Stimulated activated naive CD8-positive, alpha-beta T cell treated with anti-CD3 and anti-CD28 coated beads, Interleukin-15, amount 100 ng/mL, for 72 hours (primary cell): ENCODE data around the gene SMTN.
"Not testable (repeated sequence)": the region's sequence is repeated elsewhere in the genome, so short reads cannot be mapped to it uniquely, and the experiment has no call there.

ENCODE experiments used
- ATAC-seq: fragments of 150-1000 bp; cut with Tn5 transposase; 2 replicates; pipeline ENCODE4 v1.10.0; 2021; ENCODE audit warnings: mild to moderate bottlenecking, moderate library complexity
- DNase-seq, 2 donors: peaks; one replicate each; pipeline ENCODE4 v3.0.0; 2021 to 2022
- H3K27ac Mint-ChIP-seq, 2 donors: one replicate each; pipeline ENCODE4 v1.8.0; 2022; ENCODE audit warnings: mild to moderate bottlenecking in 2 of 2, mixed read lengths in 2 of 2, moderate library complexity in 2 of 2
- H3K27me3 Mint-ChIP-seq: one replicate; pipeline ENCODE4 v1.8.0; 2022; ENCODE audit warnings: mixed read lengths
- H3K4me1 Mint-ChIP-seq: one replicate; pipeline ENCODE4 v1.8.0; 2022; ENCODE audit warnings: mild to moderate bottlenecking, mixed read lengths
- H3K4me3 Mint-ChIP-seq, 2 donors: one replicate each; pipeline ENCODE4 v1.8.0; 2022; ENCODE audit warnings: mild to moderate bottlenecking in 2 of 2, mixed read lengths in 2 of 2, moderate library complexity in 1 of 2
- H3K9me3 Mint-ChIP-seq, 2 donors: one replicate each; pipeline ENCODE4 v1.8.0; 2022; ENCODE audit warnings: mixed read lengths in 2 of 2

The SMTN gene

DNA sequence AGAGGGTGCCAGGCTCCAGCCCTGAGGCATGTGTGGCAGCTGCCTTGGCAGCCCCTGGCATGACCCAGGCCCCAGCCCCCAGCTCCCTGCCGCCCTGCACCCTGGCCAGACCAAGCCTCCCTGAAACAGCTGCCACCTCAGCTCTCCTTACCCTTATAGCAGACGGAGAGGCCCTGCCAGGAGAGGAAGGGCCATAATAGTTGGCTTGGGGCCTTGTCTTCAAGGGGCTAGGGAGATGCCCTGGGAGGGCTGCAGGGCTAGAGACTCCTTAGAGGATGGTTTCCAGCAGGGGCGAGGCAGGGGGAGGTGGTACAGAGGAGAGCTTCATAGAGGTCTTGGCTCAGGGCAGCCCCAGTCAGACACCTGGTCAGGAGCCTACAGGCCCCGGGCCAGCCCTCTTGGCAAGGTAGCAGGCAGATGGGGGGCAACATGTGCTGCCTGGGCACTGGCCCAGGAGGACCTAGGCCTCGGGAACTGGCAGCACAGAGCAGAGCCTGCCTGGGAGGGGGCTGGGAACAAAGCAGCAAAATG is 13.0 kb downstream of the SMTN start:
- Mint-ChIP-seq H3K27me3 (no peaks in the 10 kb centered on the region), H3K27ac (no peak overlapping the region), H3K4me1 (no peaks in the 10 kb centered on the region), H3K9me3 (no peaks in the 10 kb centered on the region), H3K4me3 (no peak overlapping the region)
- ATAC-seq (no peak), DNase-seq (no peak)

DNA sequence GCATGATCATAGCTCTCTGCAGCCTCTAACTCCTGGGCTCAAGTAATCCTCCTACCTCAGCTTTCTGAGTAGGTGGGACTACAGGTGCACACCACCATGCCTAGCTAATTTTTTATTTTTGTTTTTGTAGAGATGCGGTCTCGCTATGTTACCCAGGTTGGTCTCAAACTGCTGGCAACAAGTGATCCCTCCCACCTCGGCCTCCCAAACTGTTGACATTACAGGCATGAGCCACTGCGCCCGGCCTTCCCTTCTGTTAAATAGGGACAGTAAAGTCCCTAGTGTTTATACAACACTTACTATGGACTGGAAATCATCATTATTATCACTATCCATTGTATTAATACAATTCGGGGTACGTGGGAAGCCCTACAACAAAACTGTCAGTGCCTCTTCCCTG is 13.6 kb downstream of the SMTN start:
- DNase-seq, result no peak
- Mint-ChIP-seq H3K4me3 (no peak overlapping the region), H3K27ac (peak overlapping the region in 1 of 2 donors; percentile 57), H3K27me3 (no peaks in the 10 kb centered on the region), H3K4me1 (no peaks in the 10 kb centered on the region), H3K9me3 (no peaks in the 10 kb centered on the region)
- ATAC-seq, result no peak

DNA sequence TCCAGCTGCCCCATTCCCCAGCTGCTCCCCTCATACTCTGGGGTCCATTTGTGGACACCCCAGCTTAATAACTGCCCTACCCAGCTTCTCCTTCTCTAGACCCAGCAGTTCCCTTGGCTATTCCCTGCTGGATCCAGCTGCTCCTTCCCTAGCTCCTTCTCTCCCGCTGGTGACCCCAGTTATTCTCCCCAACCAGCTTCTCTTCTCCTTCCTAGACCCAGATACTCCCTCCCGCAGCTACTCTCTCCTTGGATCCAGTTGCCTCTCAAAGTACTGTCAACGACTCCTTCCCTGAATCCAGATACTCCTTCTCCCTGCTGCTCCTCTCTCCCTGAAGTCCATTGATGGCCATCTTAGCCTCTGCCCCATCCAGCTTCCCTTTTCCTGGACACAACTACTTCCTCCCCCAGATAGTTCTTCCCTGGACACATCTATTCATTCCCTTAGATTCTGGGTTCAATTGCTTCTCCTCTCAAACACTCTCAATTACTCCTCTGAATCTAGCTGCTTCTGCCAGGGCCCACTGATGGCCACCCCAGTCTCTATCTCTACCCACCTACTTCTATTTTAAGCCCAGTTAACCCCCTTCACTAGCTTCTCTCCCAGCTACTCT is 14.6 kb downstream of the SMTN start:
- H3K4me1 Mint-ChIP-seq, result no peaks in the 10 kb centered on the region
- no peak overlapping the region for H3K27ac Mint-ChIP-seq
- ATAC-seq (no peak), DNase-seq (no peak)
- H3K9me3 Mint-ChIP-seq, result no peaks in the 10 kb centered on the region
- no peaks in the 10 kb centered on the region for H3K27me3 Mint-ChIP-seq
- H3K4me3 Mint-ChIP-seq, result no peak overlapping the region

DNA sequence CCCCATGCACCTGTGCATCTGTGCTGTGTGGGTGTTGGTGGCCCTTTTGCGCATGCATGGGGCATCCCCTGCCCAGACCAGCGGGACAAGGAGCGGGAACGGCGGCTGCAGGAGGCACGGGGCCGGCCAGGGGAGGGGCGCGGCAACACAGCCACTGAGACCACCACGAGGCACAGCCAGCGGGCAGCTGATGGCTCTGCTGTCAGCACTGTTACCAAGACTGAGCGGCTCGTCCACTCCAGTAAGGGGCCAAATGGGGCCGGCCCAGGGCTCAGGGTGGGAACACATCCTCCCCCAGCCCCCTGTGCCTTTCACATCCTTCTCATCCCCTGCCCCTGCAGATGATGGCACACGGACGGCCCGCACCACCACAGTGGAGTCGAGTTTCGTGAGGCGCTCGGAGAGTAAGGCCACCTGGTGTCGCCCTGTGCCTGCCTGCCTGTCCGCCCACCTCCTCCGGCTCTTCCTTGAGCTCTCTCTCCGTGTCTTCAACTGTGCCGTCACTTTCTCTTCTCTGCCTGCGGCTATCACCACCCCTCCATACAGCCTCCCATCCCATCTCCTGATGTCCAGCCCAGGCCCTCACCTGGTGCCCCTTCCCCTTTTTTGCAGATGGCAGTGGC is 15.7 kb downstream of the SMTN start:
- Mint-ChIP-seq H3K27ac (no peak overlapping the region), H3K4me3 (no peak overlapping the region), H3K9me3 (no peaks in the 10 kb centered on the region), H3K4me1 (no peaks in the 10 kb centered on the region), H3K27me3 (no peaks in the 10 kb centered on the region)
- DNase-seq, result no peak
- no peak for ATAC-seq

DNA sequence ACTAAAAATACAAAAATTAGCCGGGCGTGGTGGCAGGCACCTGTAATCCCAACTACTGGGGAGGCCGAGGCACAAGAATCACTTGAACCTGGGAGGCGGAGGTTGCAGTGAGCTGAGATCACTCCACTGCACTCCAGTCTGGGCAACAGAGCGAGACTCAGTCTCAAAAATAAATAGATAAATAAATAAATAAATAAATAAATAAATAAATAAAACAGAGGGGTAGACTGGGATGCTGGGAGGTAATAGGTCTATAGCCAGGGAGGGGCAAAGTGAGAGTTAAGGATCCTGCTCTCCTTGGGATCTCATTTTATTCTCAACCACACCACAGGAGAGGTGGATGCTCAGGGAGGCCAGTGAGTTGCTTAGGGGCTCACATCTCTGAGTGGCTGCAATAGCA is 16.4 kb downstream of the SMTN start:
- H3K9me3 Mint-ChIP-seq, H3K4me1 Mint-ChIP-seq, H3K27ac Mint-ChIP-seq, DNase-seq, H3K4me3 Mint-ChIP-seq, H3K27me3 Mint-ChIP-seq, ATAC-seq: not testable (repeated sequence)

DNA sequence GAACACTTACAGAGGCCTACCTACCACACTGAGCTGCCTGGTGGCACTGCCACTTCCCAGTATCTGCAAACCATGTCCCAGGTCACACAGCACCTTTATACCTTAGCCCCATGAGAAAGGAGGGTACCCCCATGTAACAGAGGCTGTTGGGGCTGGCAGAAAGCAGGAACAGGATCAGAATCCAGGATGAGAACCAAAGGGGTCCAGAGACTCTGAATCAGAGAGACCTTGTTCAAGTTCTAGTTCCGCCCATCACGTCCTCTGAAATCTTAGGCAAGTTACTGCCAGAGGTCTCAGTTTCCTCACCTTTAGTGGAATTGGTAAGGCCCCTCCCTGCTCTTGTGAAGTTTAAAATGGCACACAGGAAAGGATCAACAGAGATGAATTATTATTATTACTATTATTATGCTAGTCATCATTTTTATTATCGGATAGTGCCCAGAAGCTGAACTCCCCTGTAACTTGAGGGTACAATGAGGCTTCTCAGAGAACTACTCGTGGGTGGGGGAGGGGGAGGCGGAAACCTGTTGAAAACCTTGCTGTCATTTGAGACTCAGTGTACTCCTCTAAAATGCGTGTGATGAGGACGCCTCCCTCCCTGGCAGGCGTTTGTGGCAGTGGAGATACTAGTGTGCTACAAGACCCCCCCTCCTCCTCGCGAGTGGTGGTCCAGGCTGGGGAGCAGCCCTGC is 17.0 kb downstream of the SMTN start:
- Mint-ChIP-seq H3K4me1 (no peaks in the 10 kb centered on the region), H3K27me3 (no peaks in the 10 kb centered on the region), H3K9me3 (no peaks in the 10 kb centered on the region), H3K4me3 (no peak overlapping the region), H3K27ac (peak overlapping the region in 1 of 2 donors; percentile 90)
- DNase-seq, result no peak
- ATAC-seq, result no peak

DNA sequence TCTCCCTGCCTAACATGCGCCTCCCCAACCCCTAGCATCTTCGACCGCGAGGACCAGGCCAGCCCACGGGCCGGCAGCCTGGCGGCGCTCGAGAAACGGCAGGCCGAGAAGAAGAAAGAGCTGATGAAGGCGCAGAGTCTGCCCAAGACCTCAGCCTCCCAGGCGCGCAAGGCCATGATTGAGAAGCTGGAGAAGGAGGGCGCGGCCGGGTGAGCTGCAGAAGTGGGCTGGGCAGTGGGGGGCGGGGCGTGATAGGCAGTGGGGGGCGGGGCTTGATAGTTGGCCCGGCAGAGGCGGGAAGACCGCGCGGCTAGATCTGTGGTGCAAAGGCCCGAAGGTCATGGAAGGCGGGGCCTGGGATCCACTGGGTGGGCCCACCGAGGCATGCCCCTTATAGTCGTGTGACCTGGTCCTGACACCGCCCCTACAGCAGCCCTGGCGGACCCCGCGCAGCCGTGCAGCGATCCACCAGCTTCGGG is 17.6 kb downstream of the SMTN start:
- no peaks in the 10 kb centered on the region for H3K27me3 Mint-ChIP-seq
- H3K27ac Mint-ChIP-seq, result peak overlapping the region in 1 of 2 donors; percentile 90
- no peaks in the 10 kb centered on the region for H3K9me3 Mint-ChIP-seq
- no peaks in the 10 kb centered on the region for H3K4me1 Mint-ChIP-seq
- DNase-seq, result no peak
- no peak for ATAC-seq
- no peak overlapping the region for H3K4me3 Mint-ChIP-seq

DNA sequence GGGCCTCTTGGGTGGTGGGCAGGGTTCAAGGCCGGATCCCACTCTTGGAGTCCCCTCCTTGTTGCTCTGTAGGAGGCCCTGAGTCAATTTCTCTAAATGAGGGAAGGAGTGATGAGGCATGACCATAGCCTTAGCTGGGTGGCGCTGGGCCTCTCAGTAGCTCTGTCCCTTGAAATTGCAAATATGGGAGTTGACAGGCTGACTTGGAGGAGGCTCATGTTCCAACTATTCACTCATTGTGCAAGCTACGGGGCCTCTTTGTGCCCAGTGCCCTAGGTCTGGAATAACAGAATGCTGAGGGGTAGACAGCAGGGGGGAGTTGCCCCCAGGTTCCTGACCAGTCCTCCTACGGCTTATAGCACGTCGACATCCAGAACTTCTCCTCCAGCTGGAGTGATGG is 18.3 kb downstream of the SMTN start:
- H3K27me3 Mint-ChIP-seq, result no peaks in the 10 kb centered on the region
- H3K27ac Mint-ChIP-seq, result no peak overlapping the region
- H3K9me3 Mint-ChIP-seq, result no peaks in the 10 kb centered on the region
- no peak overlapping the region for H3K4me3 Mint-ChIP-seq
- DNase-seq, result no peak
- no peak for ATAC-seq
- H3K4me1 Mint-ChIP-seq, result no peaks in the 10 kb centered on the region

DNA sequence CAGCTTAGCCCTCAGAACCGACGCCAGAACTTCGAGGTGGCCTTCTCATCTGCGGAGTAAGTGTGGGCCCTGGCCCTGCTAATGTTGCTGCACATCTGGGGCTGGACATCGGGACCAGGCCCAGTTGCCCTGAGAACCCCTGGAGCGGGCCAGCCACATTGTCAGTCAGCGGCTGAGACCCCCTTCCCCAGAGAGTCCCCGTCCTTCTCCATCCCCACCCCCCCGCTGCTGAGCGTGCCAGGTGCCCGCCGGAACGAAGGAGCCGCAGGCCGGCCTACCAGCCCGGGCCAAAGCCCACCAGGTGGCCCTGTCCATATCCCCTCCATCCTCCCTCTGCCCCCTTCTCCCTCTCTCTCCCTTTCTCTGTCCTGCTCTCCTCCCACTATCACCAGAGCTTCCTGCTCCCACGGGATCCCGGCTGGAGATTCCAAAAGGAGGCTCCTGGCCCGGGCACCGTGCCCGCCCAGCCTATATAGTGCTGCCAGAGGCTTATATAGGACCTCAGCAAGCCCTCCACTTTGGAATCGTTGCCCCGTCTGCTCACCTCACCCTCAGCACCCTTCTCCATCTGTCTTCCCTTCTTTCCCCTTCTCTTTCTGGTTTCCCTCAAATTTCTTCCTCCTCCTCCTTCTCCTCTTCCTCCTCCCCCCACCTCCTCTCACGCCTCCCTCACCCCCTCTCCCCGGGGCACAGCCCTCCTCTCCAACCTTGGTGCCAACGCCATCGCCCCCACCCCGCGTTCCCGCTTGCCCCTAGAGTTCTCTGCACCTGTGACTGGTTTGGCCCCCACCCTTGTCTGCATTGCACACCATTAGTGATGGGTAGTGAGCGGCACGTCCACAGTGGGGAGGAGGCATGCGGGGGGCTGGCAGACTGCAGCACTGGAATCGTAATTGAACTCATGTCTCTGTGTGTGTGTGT is 19.0 kb downstream of the SMTN start:
- Mint-ChIP-seq H3K4me1 (no peaks in the 10 kb centered on the region), H3K4me3 (no peak overlapping the region), H3K9me3 (no peaks in the 10 kb centered on the region), H3K27ac (no peak overlapping the region), H3K27me3 (no peaks in the 10 kb centered on the region)
- peak; percentile 6 for ATAC-seq
- DNase-seq, result no peak

DNA sequence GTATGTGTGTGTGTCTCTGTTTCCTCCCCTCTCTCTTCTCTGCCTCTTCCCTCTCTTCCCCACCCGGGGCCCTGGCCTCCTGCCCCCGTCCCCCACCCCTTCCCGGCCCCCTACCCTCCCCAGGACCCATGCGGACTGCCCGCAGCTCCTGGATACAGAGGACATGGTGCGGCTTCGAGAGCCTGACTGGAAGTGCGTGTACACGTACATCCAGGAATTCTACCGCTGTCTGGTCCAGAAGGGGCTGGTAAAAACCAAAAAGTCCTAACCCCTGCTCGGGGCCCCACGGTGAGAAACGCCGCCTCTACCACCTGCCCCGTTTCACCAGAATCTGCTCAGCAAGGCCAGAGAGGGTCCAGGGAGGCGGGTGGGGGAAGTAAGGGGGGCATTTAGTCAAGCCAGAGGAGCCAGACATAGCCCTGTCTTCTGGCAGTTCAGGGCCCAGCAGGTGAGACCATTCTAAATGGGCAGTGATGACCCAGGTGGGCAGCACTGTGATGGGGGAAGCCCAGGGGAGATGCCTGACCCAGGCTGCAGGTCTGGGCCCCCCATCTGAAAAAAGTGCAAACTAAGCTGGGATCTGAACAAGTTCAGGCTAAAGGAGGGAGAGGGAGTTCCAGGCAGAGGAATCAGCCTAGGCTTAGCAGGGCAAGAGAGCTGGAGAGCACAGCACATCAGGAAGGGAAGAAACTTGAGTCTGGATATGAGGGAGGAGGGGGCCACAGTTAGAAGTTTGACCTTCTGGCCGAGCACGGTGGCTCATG is 19.8 kb downstream of the SMTN start:
- Mint-ChIP-seq H3K27me3 (no peaks in the 10 kb centered on the region), H3K4me1 (peaks cover 1% of the 10 kb centered on the region), H3K4me3 (no peak overlapping the region), H3K27ac (no peak overlapping the region), H3K9me3 (no peaks in the 10 kb centered on the region)
- ATAC-seq (no peak), DNase-seq (no peak)

DNA sequence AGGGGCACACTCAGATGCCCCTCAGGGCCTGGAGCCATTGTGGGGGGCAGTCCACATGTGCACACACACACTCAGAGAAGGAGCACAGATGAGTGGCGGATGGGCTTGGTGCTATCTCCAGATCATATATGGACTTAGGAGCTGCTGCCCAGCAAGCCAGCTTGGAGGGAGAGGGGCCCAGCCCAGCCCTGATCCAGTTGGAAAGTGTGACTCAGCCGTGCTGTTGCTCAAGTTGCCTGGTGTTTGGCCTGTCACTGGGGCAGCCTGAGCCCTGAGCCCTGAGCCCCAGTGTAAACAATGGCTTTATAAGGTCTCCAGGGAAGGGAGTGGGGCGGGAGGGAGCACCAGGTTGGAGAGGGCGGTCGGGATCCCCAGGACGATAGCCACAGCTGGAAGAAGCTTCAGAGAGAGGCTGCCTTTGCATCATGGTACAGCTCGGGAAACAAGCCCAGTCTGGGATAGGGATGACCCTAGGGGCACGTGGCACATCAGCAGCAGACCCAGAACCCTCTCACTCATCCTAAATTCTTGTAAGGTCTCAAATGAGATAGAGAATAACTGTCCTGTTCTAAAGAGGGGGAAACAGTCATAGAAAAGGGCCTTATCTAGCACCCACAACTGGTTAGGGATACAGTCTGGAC is 21.4 kb downstream of the SMTN start:
- ATAC-seq, result no peak
- Mint-ChIP-seq H3K9me3 (no peaks in the 10 kb centered on the region), H3K27me3 (no peaks in the 10 kb centered on the region), H3K27ac (peak overlapping the region in 1 of 2 donors; percentile 42), H3K4me1 (peaks cover 18% of the 10 kb centered on the region), H3K4me3 (no peak overlapping the region)
- DNase-seq, result no peak

DNA sequence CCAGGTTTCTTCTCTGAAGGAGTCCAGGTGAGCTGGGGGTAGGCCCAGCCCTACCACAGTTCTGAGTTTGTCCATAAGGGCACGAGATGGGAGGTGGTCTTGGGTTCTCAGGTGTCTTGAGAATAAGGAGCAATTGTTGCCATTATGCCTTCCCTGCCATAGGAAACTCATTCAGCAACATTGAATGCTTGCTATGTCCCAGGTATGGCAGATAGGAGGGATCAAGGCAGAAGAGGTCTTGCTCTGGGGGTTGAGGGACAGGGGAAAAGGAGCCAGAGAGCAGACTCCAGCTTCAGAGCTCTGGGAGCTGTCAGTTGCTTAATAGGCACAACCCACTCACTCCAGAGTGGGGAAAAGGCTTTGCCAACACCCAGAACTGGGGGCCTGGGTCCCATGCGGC is 22.0 kb downstream of the SMTN start:
- Mint-ChIP-seq H3K27ac (peak overlapping the region in 1 of 2 donors; percentile 42), H3K27me3 (no peaks in the 10 kb centered on the region), H3K9me3 (no peaks in the 10 kb centered on the region), H3K4me3 (no peak overlapping the region), H3K4me1 (peaks cover 23% of the 10 kb centered on the region)
- ATAC-seq (no peak), DNase-seq (no peak)

DNA sequence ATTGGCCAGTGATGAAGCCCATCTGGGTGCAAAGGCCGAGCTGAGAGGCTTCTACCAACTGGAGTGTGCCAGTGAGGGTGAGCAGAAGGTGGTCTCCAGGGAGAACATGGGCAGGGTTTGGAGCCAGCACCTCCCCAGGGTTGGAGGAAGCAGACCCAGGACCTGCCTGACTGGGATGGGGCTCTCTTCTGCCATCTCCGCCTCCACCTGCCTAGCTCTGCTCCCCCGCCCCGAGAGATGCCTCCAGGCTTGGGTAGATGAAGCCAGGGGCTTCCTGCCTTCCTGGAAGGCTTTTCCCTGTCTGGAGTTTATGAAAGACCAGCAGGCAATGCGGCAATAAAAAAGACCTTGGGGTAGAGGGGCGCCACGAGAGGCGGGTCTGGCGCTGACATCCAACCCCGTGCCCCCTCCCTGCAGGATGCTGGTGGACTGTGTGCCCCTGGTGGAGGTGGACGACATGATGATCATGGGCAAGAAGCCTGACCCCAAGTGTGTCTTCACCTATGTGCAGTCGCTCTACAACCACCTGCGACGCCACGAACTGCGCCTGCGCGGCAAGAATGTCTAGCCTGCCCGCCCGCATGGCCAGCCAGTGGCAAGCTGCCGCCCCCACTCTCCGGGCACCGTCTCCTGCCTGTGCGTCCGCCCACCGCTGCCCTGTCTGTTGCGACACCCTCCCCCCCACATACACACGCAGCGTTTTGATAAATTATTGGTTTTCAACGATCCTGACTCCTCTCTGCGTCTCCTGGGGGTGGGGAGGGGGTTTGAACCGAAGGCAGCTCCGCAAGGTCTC is 23.0 kb downstream of the SMTN start:
- ATAC-seq, result no peak

DNA sequence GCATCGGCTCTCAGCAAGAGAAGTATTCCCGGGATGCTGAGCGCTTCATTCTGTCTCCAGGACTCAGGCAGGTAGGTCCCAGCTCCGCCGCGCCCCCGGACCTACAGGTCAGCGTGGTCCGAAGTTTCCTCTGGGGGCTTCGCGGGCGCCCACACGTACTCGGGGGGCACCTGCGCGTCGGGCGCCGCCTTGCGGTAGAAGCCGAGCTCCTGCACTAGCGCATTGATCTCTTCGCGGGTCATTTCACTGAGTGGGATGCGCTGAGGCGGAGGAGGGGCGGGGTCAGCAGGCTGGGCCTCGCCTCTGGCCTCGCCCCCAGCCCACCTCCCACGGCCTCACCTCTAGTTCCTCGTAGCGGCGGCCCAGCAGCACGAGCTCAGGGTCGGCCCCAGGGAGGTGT is 23.8 kb downstream of the SMTN start:
- H3K4me1 Mint-ChIP-seq, result peaks cover 24% of the 10 kb centered on the region
- no peak overlapping the region for H3K4me3 Mint-ChIP-seq
- H3K27me3 Mint-ChIP-seq, result no peaks in the 10 kb centered on the region

More for the DNA sequence above, 23.0 kb downstream of the SMTN start:
- no peak for DNase-seq
- Mint-ChIP-seq H3K27me3 (no peaks in the 10 kb centered on the region), H3K4me1 (peaks cover 24% of the 10 kb centered on the region), H3K4me3 (no peak overlapping the region), H3K27ac (peak overlapping the region in 1 of 2 donors; percentile 42), H3K9me3 (no peaks in the 10 kb centered on the region)

More for the DNA sequence above, 23.8 kb downstream of the SMTN start:
- ATAC-seq (no peak), DNase-seq (no peak)
- Mint-ChIP-seq H3K9me3 (no peaks in the 10 kb centered on the region), H3K27ac (no peak overlapping the region)
